COLO668 (cell line): ENCODE results near the gene ADAMTSL3.
A peak's percentile ranks its signal among the peaks of the same experiment; 100 is the strongest.
"Not testable (repeated sequence)": the region's sequence is repeated elsewhere in the genome, so short reads cannot be mapped to it uniquely, and the experiment has no call there.

Source experiments
- DNase-seq: peaks from one replicate; lab custom pipeline; 2025; ENCODE audit not compliant: unreplicated experiment; lab: John Stamatoyannopoulos, UW

The ADAMTSL3 gene

GRCh38 chr15:84079885-84080777, 426.2 kb downstream of the ADAMTSL3 start:
- DNase-seq: peak; percentile 82

DNA sequence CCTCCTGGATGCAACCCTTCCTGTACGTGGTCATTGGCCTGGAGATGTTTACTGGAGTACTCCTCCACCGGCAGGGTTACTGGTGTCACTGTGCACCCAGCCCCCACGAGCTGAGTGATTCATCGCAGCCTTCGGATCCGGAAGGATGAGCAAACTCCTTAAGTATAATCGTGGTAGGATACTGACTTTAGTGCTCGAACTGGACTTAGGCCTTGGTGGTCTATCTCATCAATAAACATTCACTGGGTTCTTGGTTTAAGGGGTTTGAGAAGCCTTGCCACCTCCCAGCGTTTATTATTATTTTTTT, 426.8 kb downstream of the ADAMTSL3 start:
- peak; percentile 46 for DNase-seq

GRCh38 chr15:84081391-84082168, 427.7 kb downstream of the ADAMTSL3 start:
- no peak for DNase-seq

DNA sequence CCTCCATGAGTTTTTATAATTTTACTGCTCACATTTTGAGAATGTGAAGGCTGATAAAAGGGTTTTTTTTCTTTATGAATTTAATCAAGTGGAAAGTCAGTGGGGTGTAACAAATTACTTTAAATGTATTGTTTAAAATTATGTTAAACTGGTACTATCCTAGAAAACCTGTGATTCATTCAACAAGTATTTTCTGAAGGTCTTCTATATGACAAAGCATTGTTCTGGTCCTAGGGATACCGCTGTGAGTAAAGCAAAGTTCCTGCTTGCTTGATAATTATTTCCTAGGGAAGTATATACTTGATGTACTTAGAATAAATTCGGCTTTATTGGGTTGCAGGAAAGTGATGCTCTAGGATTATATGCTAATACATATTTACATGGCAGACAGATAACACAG, 428.8 kb downstream of the ADAMTSL3 start:
- no peak for DNase-seq

- DNase-seq: not testable (repeated sequence)
These were observed 432.1 kb downstream of the ADAMTSL3 start for GRCh38 chr15:84086071-84086470.
